HG02973 (cell line): Measurements from ENCODE around the gene SLC6A1.

Experiments
- ATAC-seq: cut with Tn5 transposase; IDR thresholded peaks from one replicate; pipeline ENCODE4 v1.9.1; 2021; ENCODE audit warnings: moderate library complexity; ENCODE audit not compliant: unreplicated experiment

Gene SLC6A1

GRCh38 chr3:11088831-11089230 lies 96.3 kb downstream of the SLC6A1 start:
- ATAC-seq = no peak
